ENCODE data around the gene DAPK2.

DNA sequence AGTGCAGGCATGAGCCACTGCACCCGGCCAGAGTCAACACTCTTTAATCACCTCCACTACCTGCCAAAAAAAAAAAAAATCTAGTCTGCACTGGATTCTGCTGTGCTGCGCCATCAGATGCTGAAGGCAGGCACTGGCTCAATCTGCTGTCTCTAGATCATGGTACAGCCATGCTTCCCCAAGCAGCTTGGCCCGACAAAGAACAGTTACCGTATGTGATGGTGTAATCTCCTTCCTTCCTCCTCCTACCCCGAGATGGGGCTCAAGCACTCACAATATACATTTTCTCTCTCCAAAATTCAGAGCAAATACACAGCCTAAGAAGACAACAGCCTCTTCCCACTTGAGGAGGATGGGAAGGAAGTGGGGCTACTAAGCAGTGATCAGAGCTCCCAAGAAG, 45.1 kb downstream of the DAPK2 start:
- TF ChIP-seq TCF7 (IDR thresholded peaks at IDR 0.05; ENCODE audit: low read depth) (no peak), ZNF703 (CRISPR knock-in tag; IDR thresholded peaks at IDR 0.05; ENCODE audit: borderline replicate concordance) (no peak), ATRX (CRISPR knock-in tag; IDR thresholded peaks at IDR 0.05; ENCODE audit: borderline replicate concordance) (no peak), CC2D1A (CRISPR knock-in tag; IDR thresholded peaks at IDR 0.05) (no peak), TBL1XR1 (IDR thresholded peaks at IDR 0.05; ENCODE audit: borderline replicate concordance, low read length, partially characterized antibody) (no peak), EZH2 (conservative IDR thresholded peaks at IDR 0.05; ENCODE audit: low read depth, low read length) (no peak), FOXK1 (CRISPR knock-in tag; IDR thresholded peaks at IDR 0.05; ENCODE audit: borderline replicate concordance, low read depth) (no peak), POLR2A (IDR thresholded peaks at IDR 0.05; ENCODE audit: insufficient read depth in 1 of 2, low read depth in 2 of 2, low read length in 2 of 2) (no peak), HOXA9 (CRISPR knock-in tag; IDR thresholded peaks at IDR 0.05; ENCODE audit: borderline replicate concordance) (no peak), CREB1 (IDR thresholded peaks at IDR 0.05) (no peak), CREB1 (CRISPR knock-in tag; IDR thresholded peaks at IDR 0.05) (no peak), TSC22D2 (CRISPR knock-in tag; IDR thresholded peaks at IDR 0.05; ENCODE audit: borderline replicate concordance) (no peak)
- TF ChIP-seq, protein P1, sequence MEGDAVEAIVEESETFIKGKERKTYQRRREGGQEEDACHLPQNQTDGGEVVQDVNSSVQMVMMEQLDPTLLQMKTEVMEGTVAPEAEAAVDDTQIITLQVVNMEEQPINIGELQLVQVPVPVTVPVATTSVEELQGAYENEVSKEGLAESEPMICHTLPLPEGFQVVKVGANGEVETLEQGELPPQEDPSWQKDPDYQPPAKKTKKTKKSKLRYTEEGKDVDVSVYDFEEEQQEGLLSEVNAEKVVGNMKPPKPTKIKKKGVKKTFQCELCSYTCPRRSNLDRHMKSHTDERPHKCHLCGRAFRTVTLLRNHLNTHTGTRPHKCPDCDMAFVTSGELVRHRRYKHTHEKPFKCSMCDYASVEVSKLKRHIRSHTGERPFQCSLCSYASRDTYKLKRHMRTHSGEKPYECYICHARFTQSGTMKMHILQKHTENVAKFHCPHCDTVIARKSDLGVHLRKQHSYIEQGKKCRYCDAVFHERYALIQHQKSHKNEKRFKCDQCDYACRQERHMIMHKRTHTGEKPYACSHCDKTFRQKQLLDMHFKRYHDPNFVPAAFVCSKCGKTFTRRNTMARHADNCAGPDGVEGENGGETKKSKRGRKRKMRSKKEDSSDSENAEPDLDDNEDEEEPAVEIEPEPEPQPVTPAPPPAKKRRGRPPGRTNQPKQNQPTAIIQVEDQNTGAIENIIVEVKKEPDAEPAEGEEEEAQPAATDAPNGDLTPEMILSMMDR (CRISPR knock-in tag; IDR thresholded peaks at IDR 0.05) = no peak
- TF ChIP-seq, protein P2, sequence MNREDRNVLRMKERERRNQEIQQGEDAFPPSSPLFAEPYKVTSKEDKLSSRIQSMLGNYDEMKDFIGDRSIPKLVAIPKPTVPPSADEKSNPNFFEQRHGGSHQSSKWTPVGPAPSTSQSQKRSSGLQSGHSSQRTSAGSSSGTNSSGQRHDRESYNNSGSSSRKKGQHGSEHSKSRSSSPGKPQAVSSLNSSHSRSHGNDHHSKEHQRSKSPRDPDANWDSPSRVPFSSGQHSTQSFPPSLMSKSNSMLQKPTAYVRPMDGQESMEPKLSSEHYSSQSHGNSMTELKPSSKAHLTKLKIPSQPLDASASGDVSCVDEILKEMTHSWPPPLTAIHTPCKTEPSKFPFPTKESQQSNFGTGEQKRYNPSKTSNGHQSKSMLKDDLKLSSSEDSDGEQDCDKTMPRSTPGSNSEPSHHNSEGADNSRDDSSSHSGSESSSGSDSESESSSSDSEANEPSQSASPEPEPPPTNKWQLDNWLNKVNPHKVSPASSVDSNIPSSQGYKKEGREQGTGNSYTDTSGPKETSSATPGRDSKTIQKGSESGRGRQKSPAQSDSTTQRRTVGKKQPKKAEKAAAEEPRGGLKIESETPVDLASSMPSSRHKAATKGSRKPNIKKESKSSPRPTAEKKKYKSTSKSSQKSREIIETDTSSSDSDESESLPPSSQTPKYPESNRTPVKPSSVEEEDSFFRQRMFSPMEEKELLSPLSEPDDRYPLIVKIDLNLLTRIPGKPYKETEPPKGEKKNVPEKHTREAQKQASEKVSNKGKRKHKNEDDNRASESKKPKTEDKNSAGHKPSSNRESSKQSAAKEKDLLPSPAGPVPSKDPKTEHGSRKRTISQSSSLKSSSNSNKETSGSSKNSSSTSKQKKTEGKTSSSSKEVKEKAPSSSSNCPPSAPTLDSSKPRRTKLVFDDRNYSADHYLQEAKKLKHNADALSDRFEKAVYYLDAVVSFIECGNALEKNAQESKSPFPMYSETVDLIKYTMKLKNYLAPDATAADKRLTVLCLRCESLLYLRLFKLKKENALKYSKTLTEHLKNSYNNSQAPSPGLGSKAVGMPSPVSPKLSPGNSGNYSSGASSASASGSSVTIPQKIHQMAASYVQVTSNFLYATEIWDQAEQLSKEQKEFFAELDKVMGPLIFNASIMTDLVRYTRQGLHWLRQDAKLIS (CRISPR knock-in tag; IDR thresholded peaks at IDR 0.05) = no peak

Measured in HepG2 (cell line).